HCT116 (cell line): ENCODE results near the gene SLC22A23. TPM values are rescaled to one million over a fixed set of nuclear protein-coding genes. Genes with fewer than 3 reads are reported as not detected.
A peak's percentile ranks its signal among the peaks of the same experiment; 100 is the strongest.

Experiments
- ATAC-seq: fragments of 200-7000 bp; cut with Tn5 transposase; 2 replicates; pipeline ENCODE4 v1.9.1; 2020; ENCODE audit warnings: mild to moderate bottlenecking, moderate library complexity
- BruUV-seq: library from RNA; stranded (reverse); fragments of 400-500 nt; replicated peaks from 2 replicates; lab custom pipeline; 2021; lab: Mats Ljungman, UMichigan
- CTCF ChIA-PET: fragments of 300-600 bp; sonication (Branson Sonifier 250); formaldehyde crosslinking; loops from one replicate; lab custom pipeline; 2021; ENCODE audit warnings: antibody characterized with exemption; lab: Charles Lee
- POLR2A ChIA-PET: fragments of 300-600, 350-600 bp; sonication (Branson Sonifier 250); formaldehyde crosslinking; loops from one replicate; lab custom pipeline; 2021; ENCODE audit warnings: antibody characterized with exemption; lab: Charles Lee
- RAD21 ChIA-PET, 2 experiments: fragments of 300-600 bp; sonication (Branson Sonifier 250); formaldehyde crosslinking; loops; one replicate each; lab custom pipeline; 2023; ENCODE audit warnings: low total read pairs in 2 of 2; ENCODE audit not compliant: uncharacterized antibody in 2 of 2, unreplicated experiment in 2 of 2, low non-redundant PET in 1 of 2; lab: Charles Lee
- DNase-seq: peaks from one replicate; pipeline ENCODE4 v3.0.0-alpha.2; 2010; ENCODE audit warnings: low read depth, low spot score
- H2AFZ ChIP-seq: fragments of 200-600 bp; shearing (Covaris generic), sonication (generic); 2 replicates; pipeline ENCODE4 v1.6.1; 2017; ENCODE audit warnings: low read depth, mixed run types, mixed read lengths, antibody characterized with exemption, low read length; ENCODE audit not compliant: poor library complexity, severe bottlenecking
- H3K27ac ChIP-seq: 2 replicates; pipeline ENCODE4 v1.5.1; 2012; ENCODE audit warnings: low read depth, low read length
- H3K27me3 ChIP-seq: fragments of 200-600 bp; sonication (generic); 2 replicates; pipeline ENCODE4 v1.6.1; 2016; ENCODE audit warnings: mixed run types, low read length, mixed read lengths; ENCODE audit not compliant: insufficient read depth
- H3K36me3 ChIP-seq, 2 experiments: fragments of 200-500 bp in 1 of 2; fragments of 200-600 bp in 1 of 2; sonication (Bioruptor generic) in 1 of 2; sonication (generic) in 1 of 2; 2 replicates each; pipeline versions ENCODE4 v1.5.1 to v1.6.1; 2014 to 2016; ENCODE audit warnings: low read length in 2 of 2, inconsistent platforms in 1 of 2, mixed read lengths in 1 of 2, mixed run types in 1 of 2; ENCODE audit not compliant: insufficient read depth in 2 of 2, control insufficient read depth in 1 of 2
- H3K4me1 ChIP-seq, 2 experiments: fragments of 200-600 bp in 1 of 2; sonication (generic) in 1 of 2; 2 replicates each; pipeline versions ENCODE4 v1.5.1 to v1.6.1; 2012 to 2017; ENCODE audit warnings: low read length in 2 of 2, inconsistent platforms in 1 of 2, mild to moderate bottlenecking in 1 of 2, mixed read lengths in 1 of 2, mixed run types in 1 of 2, moderate library complexity in 1 of 2; ENCODE audit not compliant: insufficient read depth in 2 of 2, control insufficient read depth in 1 of 2
- H3K4me2 ChIP-seq: fragments of 200-600 bp; sonication (generic); 2 replicates; pipeline ENCODE4 v1.6.1; 2017; ENCODE audit warnings: mixed run types, low read length, mixed read lengths
- H3K4me3 ChIP-seq, 2 experiments: fragments of 200-600 bp in 1 of 2; sonication (generic) in 1 of 2; replicated peaks in 1 of 2; 2 replicates each; pipeline ENCODE4 v1.5.1; 2011 to 2016; ENCODE audit warnings: low read length in 2 of 2, control low read depth in 1 of 2, low read depth in 1 of 2, mild to moderate bottlenecking in 1 of 2, mixed read lengths in 1 of 2, mixed run types in 1 of 2
- H3K79me2 ChIP-seq: fragments of 200-600 bp; sonication (generic); 2 replicates; pipeline ENCODE4 v1.6.1; 2017; ENCODE audit warnings: mild to moderate bottlenecking, mixed run types, low read length, moderate library complexity, mixed read lengths; ENCODE audit not compliant: insufficient read depth
- H3K9ac ChIP-seq: fragments of 200-600 bp; sonication (generic); 2 replicates; pipeline ENCODE4 v1.6.1; 2016; ENCODE audit warnings: low read length, mixed read lengths
- H3K9me2 ChIP-seq: fragments of 200-600 bp; sonication (generic), shearing (Covaris generic); 2 replicates; pipeline ENCODE4 v1.6.1; 2017; ENCODE audit warnings: mixed run types, mild to moderate bottlenecking, moderate library complexity; ENCODE audit not compliant: insufficient read depth
- H3K9me3 ChIP-seq, 2 experiments: fragments of 200-500 bp in 1 of 2; fragments of 200-600 bp in 1 of 2; sonication (Bioruptor generic) in 1 of 2; sonication (generic) in 1 of 2; 2 replicates each; pipeline ENCODE4 v1.6.1; 2014 to 2017; ENCODE audit warnings: low read length in 2 of 2, mixed read lengths in 2 of 2, inconsistent platforms in 1 of 2, low read depth in 1 of 2, mild to moderate bottlenecking in 1 of 2, mixed run types in 1 of 2, moderate library complexity in 1 of 2; ENCODE audit not compliant: control insufficient read depth in 1 of 2, insufficient read depth in 1 of 2
- H4K20me1 ChIP-seq: fragments of 200-600 bp; sonication (generic), shearing (Covaris generic); 2 replicates; pipeline ENCODE4 v1.6.1; 2017; ENCODE audit warnings: mixed run types, mild to moderate bottlenecking, moderate library complexity; ENCODE audit not compliant: insufficient read depth
- ATF3 ChIP-seq: IDR thresholded peaks from 2 replicates; pipeline ENCODE4 v1.6.1; 2012
- CBX3 ChIP-seq: IDR thresholded peaks from 2 replicates; pipeline ENCODE4 v1.6.1; 2012; ENCODE audit warnings: low read depth
- CEBPB ChIP-seq: IDR thresholded peaks from 2 replicates; pipeline ENCODE4 v1.6.1; 2012; ENCODE audit warnings: low read depth
- EGR1 ChIP-seq: IDR thresholded peaks from 2 replicates; pipeline ENCODE4 v1.6.1; 2012; ENCODE audit warnings: low read depth
- ELF1 ChIP-seq: IDR thresholded peaks from 2 replicates; pipeline ENCODE4 v1.6.1; 2012; ENCODE audit warnings: low read depth, borderline replicate concordance
- EZH2 ChIP-seq: fragments of 200-600 bp; sonication (generic); IDR thresholded peaks from 2 replicates; pipeline ENCODE4 v1.6.1; 2017; ENCODE audit warnings: antibody characterized with exemption, mixed run types
- FOSL1 ChIP-seq: IDR thresholded peaks from 2 replicates; pipeline ENCODE4 v1.6.1; 2012; ENCODE audit warnings: low read depth
- JUND ChIP-seq: IDR thresholded peaks from 2 replicates; pipeline ENCODE4 v1.6.1; 2012
- MAX ChIP-seq: IDR thresholded peaks from 2 replicates; pipeline ENCODE4 v1.6.1; 2012
- RAD21 ChIP-seq: IDR thresholded peaks from 2 replicates; pipeline ENCODE4 v1.6.1; 2012; ENCODE audit warnings: low read depth, mild to moderate bottlenecking
- REST ChIP-seq: IDR thresholded peaks from 2 replicates; pipeline ENCODE4 v1.6.1; 2012; ENCODE audit warnings: low read depth
- SIN3A ChIP-seq: IDR thresholded peaks from 2 replicates; pipeline ENCODE4 v1.6.1; 2012; ENCODE audit warnings: low read depth
- SP1 ChIP-seq: IDR thresholded peaks from 2 replicates; pipeline ENCODE4 v1.6.1; 2012; ENCODE audit warnings: low read depth
- SRF ChIP-seq: IDR thresholded peaks from 2 replicates; pipeline ENCODE4 v1.6.1; 2012; ENCODE audit warnings: low read depth
- TCF7L2 ChIP-seq: IDR thresholded peaks from 2 replicates; pipeline ENCODE4 v1.7.0; 2011; ENCODE audit warnings: borderline replicate concordance, inconsistent platforms; ENCODE audit not compliant: insufficient read depth, insufficient read length; ENCODE audit errors: extremely low read depth
- ZBTB33 ChIP-seq: IDR thresholded peaks from 2 replicates; pipeline ENCODE4 v1.6.1; 2011; ENCODE audit warnings: mild to moderate bottlenecking, low read length, moderate library complexity; ENCODE audit not compliant: insufficient replicate concordance; ENCODE audit errors: extremely low read depth
- ZFX ChIP-seq: fragments of 450-650 bp; IDR thresholded peaks from 2 replicates; pipeline ENCODE4 v1.6.1; 2017
- ZNF274 ChIP-seq: fragments of 200-500 bp; sonication (Bioruptor generic); IDR thresholded peaks from 2 replicates; pipeline ENCODE4 v1.6.1; 2014; ENCODE audit warnings: mild to moderate bottlenecking, low read depth, low read length, inconsistent platforms
- intact Hi-C: fragments of 100-400 bp; cut with micrococcal nuclease; formaldehyde crosslinking; loops from 2 replicates; pipeline ENCODE4 v1.10.0; 2022
- total RNA-seq: library from RNA; stranded (reverse); gene quantifications from one replicate; pipeline ENCODE4 v1.2.1, GENCODE V29; 2021; ENCODE audit not compliant: unreplicated experiment

SLC22A23 gene
- total RNA-seq, 1 experiment from 2014 or later = 11.5 TPM

- peak overlapping the region; percentile 85 for H2AFZ ChIP-seq
- no peaks in the 10 kb centered on the region for H3K79me2 ChIP-seq
- no peaks in the 10 kb centered on the region for H3K9me2 ChIP-seq
- no peaks in the 10 kb centered on the region for H3K27me3 ChIP-seq
- ATAC-seq (no peak), DNase-seq (no peak)
- H3K4me2 ChIP-seq = peak overlapping the region; percentile 68
- POLR2A ChIA-PET = no interaction called here
- H3K4me3 ChIP-seq = peak overlapping the region in 1 of 2 experiments; percentile 19; a peak in 1 of 4 replicates
- TF ChIP-seq REST (no peak), MAX (no peak), ATF3 (no peak), ZFX (no peak), SIN3A (no peak), ZBTB33 (no peak), EZH2 (no peak), JUND (no peak), ZNF274 (no peak), CEBPB (no peak), SP1 (no peak), TCF7L2 (no peak), ELF1 (no peak), CBX3 (no peak), RAD21 (no peak), SRF (no peak), EGR1 (no peak), FOSL1 (no peak)
- H3K9ac ChIP-seq = peak overlapping the region; percentile 23; the same call in 1 of the 2 replicates
- RAD21 ChIA-PET = no interaction called here
- intact Hi-C loops = no loop called here
- no peaks in the 10 kb centered on the region for H4K20me1 ChIP-seq
- peaks cover 25 to 34% of the 10 kb centered on the region in 2 experiments for H3K4me1 ChIP-seq
- no peaks in the 10 kb centered on the region for H3K36me3 ChIP-seq
- CTCF ChIA-PET = no interaction called here
- BruUV-seq = no TSS peak
- no peaks in the 10 kb centered on the region for H3K9me3 ChIP-seq
- peak overlapping the region; percentile 14; the same call in 1 of the 2 replicates for H3K27ac ChIP-seq
Observed at GRCh38 chr6:3355358-3356055, 101.3 kb downstream of the SLC22A23 start.
